H1 (cell line): ENCODE data around the gene AOPEP. TPM values are rescaled to one million over a fixed set of nuclear protein-coding genes. Genes with fewer than 3 reads are reported as not detected.

Experiments
- CTCF ChIA-PET: fragments of 300-600 bp; sonication (Branson Sonifier 250); formaldehyde crosslinking; loops from one replicate; lab custom pipeline; 2021; ENCODE audit not compliant: partially characterized antibody; lab: Charles Lee
- POLR2A ChIA-PET: fragments of 300-600 bp; sonication (Branson Sonifier 250); formaldehyde crosslinking; loops from one replicate; lab custom pipeline; 2021; ENCODE audit warnings: inconsistent platforms; ENCODE audit not compliant: partially characterized antibody; lab: Charles Lee
- DNase-seq, 2 experiments: peaks; one replicate each; pipeline versions ENCODE4 v3.0.0 to v3.0.0-alpha.2; 2010 to 2022; ENCODE audit warnings: low spot score in 2 of 2, low read depth in 1 of 2, mixed read lengths in 1 of 2
- FAIRE-seq: peaks from 2 replicates; lab custom pipeline; 2011; peaks lifted over from hg19 to GRCh38; lab: Jason Lieb, UNC
- H2AFZ ChIP-seq: 2 replicates; pipeline ENCODE4 v1.8.1; 2012; ENCODE audit warnings: low read length, inconsistent platforms
- H2AK5ac ChIP-seq: 2 replicates; pipeline ENCODE4 v1.6.1; 2013; ENCODE audit warnings: low read depth, low read length
- H2BK120ac ChIP-seq: replicated peaks from 2 replicates; pipeline ENCODE3; 2013; ENCODE audit warnings: low read depth, low read length, inconsistent platforms
- H2BK12ac ChIP-seq: 2 replicates; pipeline ENCODE4 v1.6.1; 2013; ENCODE audit warnings: low read depth, low read length
- H2BK15ac ChIP-seq: 2 replicates; pipeline ENCODE4 v1.6.1; 2013; ENCODE audit warnings: low read length
- H2BK20ac ChIP-seq: 2 replicates; pipeline ENCODE4 v1.6.1; 2013; ENCODE audit warnings: low read length
- H2BK5ac ChIP-seq: 2 replicates; pipeline ENCODE4 v1.6.1; 2013; ENCODE audit warnings: low read depth, low read length
- H3K14ac ChIP-seq: 2 replicates; pipeline ENCODE4 v1.6.1; 2013; ENCODE audit warnings: inconsistent platforms; ENCODE audit not compliant: insufficient read length
- H3K18ac ChIP-seq: 2 replicates; pipeline ENCODE4 v1.6.1; 2013; ENCODE audit warnings: low read length; ENCODE audit errors: extremely low read depth
- H3K23ac ChIP-seq: 2 replicates; pipeline ENCODE4 v1.6.1; 2013; ENCODE audit warnings: inconsistent platforms; ENCODE audit not compliant: insufficient read length
- H3K23me2 ChIP-seq: 2 replicates; pipeline ENCODE4 v1.6.1; 2013; ENCODE audit warnings: low read depth, low read length
- H3K27ac ChIP-seq: 2 replicates; pipeline ENCODE4 v1.6.1; 2011; ENCODE audit warnings: low read depth, low read length, inconsistent platforms
- H3K27me3 ChIP-seq, 4 experiments: replicated peaks in 1 of 4; 1 replicate in 1 of 4; 2 replicates in 3 of 4; pipeline versions ENCODE4 v1.6.1 to v1.8.1; 2011 to 2013; ENCODE audit warnings: low read length in 3 of 4, mild to moderate bottlenecking in 3 of 4, inconsistent platforms in 2 of 4, mixed read lengths in 2 of 4, moderate library complexity in 1 of 4; ENCODE audit not compliant: control insufficient read depth in 3 of 4, insufficient read depth in 3 of 4; ENCODE audit errors: extremely low read depth in 1 of 4
- H3K36me3 ChIP-seq, 4 experiments: 2 replicates each; pipeline versions ENCODE4 v1.6.1 to v1.8.1; 2011 to 2013; ENCODE audit warnings: mild to moderate bottlenecking in 4 of 4, low read length in 3 of 4, moderate library complexity in 2 of 4, control low read depth in 1 of 4, inconsistent platforms in 1 of 4; ENCODE audit not compliant: insufficient read depth in 4 of 4, control insufficient read depth in 2 of 4
- H3K4ac ChIP-seq: replicated peaks from 2 replicates; pipeline ENCODE3; 2013; ENCODE audit warnings: low read length, low read depth, mixed read lengths, inconsistent platforms; ENCODE audit not compliant: insufficient read length
- H3K4me1 ChIP-seq, 4 experiments: replicated peaks in 1 of 4; 1 replicate in 1 of 4; 2 replicates in 3 of 4; pipeline versions ENCODE4 v1.6.1 to v1.8.1; 2011 to 2013; ENCODE audit warnings: low read length in 3 of 4, inconsistent platforms in 2 of 4, mixed read lengths in 1 of 4; ENCODE audit not compliant: insufficient read depth in 4 of 4, control insufficient read depth in 3 of 4
- H3K4me2 ChIP-seq, 2 experiments: 2 replicates each; pipeline versions ENCODE4 v1.6.1 to v1.8.1; 2011 to 2013; ENCODE audit warnings: low read depth in 2 of 2, low read length in 2 of 2, control low read depth in 1 of 2, inconsistent platforms in 1 of 2, mild to moderate bottlenecking in 1 of 2; ENCODE audit not compliant: insufficient read depth in 1 of 2
- H3K4me3 ChIP-seq, 4 experiments: fragments of 200-600, 300-600 bp in 1 of 4; sonication (generic), shearing (Covaris generic), sonication (Bioruptor Twin) in 1 of 4; 2 replicates each; pipeline versions ENCODE4 v1.5.1 to v1.8.1; 2011 to 2016; ENCODE audit warnings: low read length in 4 of 4, low read depth in 3 of 4, control low read depth in 2 of 4, inconsistent platforms in 2 of 4, mild to moderate bottlenecking in 2 of 4, mixed read lengths in 1 of 4, moderate library complexity in 1 of 4; ENCODE audit not compliant: insufficient read depth in 2 of 4; ENCODE audit errors: extremely low read depth in 1 of 4
- H3K56ac ChIP-seq: replicated peaks from 2 replicates; pipeline ENCODE3; 2013; ENCODE audit warnings: low read depth, mild to moderate bottlenecking, mixed read lengths, low read length, inconsistent platforms; ENCODE audit not compliant: insufficient read length
- H3K79me1 ChIP-seq: 2 replicates; pipeline ENCODE4 v1.6.1; 2013; ENCODE audit warnings: low read depth, low read length, control low read depth
- H3K79me2 ChIP-seq, 2 experiments: 2 replicates each; pipeline versions ENCODE4 v1.6.1 to v1.8.1; 2012 to 2013; ENCODE audit warnings: low read length in 2 of 2, mild to moderate bottlenecking in 2 of 2, inconsistent platforms in 1 of 2; ENCODE audit not compliant: insufficient read depth in 2 of 2, control insufficient read depth in 1 of 2
- H3K9ac ChIP-seq, 4 experiments: replicated peaks in 1 of 4; 1 replicate in 1 of 4; 2 replicates in 3 of 4; pipeline versions ENCODE4 v1.6.1 to v1.8.1; 2011 to 2013; ENCODE audit warnings: low read depth in 3 of 4, low read length in 3 of 4, control low read depth in 2 of 4, mild to moderate bottlenecking in 2 of 4, moderate library complexity in 2 of 4, inconsistent platforms in 1 of 4; ENCODE audit errors: extremely low read depth in 1 of 4
- H3K9me3 ChIP-seq, 2 experiments: 2 replicates each; pipeline versions ENCODE4 v1.6.1 to v1.8.1; 2012 to 2013; ENCODE audit warnings: mild to moderate bottlenecking in 2 of 2, moderate library complexity in 2 of 2, control low read depth in 1 of 2, inconsistent platforms in 1 of 2, low read depth in 1 of 2, low read length in 1 of 2, mixed read lengths in 1 of 2; ENCODE audit not compliant: insufficient read depth in 2 of 2
- H4K20me1 ChIP-seq, 2 experiments: replicated peaks in 1 of 2; 2 replicates each; pipeline versions ENCODE3 to v1.8.1; 2011 to 2013; ENCODE audit warnings: inconsistent platforms in 2 of 2, low read length in 2 of 2, mild to moderate bottlenecking in 1 of 2; ENCODE audit not compliant: insufficient read depth in 2 of 2, control insufficient read depth in 1 of 2
- H4K5ac ChIP-seq: 2 replicates; pipeline ENCODE4 v1.6.1; 2013; ENCODE audit warnings: low read length, low read depth, mixed read lengths, inconsistent platforms; ENCODE audit not compliant: insufficient read length
- H4K8ac ChIP-seq: 2 replicates; pipeline ENCODE4 v1.8.0; 2013; ENCODE audit warnings: mild to moderate bottlenecking, moderate library complexity, low read length, inconsistent platforms; ENCODE audit not compliant: insufficient read depth; ENCODE audit errors: extremely low read depth
- H4K91ac ChIP-seq: replicated peaks from 2 replicates; pipeline ENCODE3; 2013; ENCODE audit warnings: low read length, mixed read lengths, inconsistent platforms; ENCODE audit not compliant: insufficient read length
- CBX8 ChIP-seq: fragments of 300-800, 300-1000 bp; sonication (generic); IDR thresholded peaks from 2 replicates; pipeline ENCODE4 v1.7.1; 2016; ENCODE audit warnings: low read depth, low read length, borderline replicate concordance
- EGR1 ChIP-seq: IDR thresholded peaks from 2 replicates; pipeline ENCODE4 v1.6.1; 2011; ENCODE audit warnings: low read depth, low read length, borderline replicate concordance
- GTF2F1 ChIP-seq: IDR thresholded peaks from 2 replicates; pipeline ENCODE4 v1.6.1; 2012; ENCODE audit warnings: low read depth, low read length, improper control_type of control experiment, borderline replicate concordance
- SIRT6 ChIP-seq: IDR thresholded peaks from one replicate; pipeline ENCODE4 v1.7.1; 2012; ENCODE audit warnings: low read length, inconsistent platforms
- TBP ChIP-seq: IDR thresholded peaks from 2 replicates; pipeline ENCODE4 v1.6.1; 2011; ENCODE audit warnings: low read depth, low read length, improper control_type of control experiment
- ZNF274 ChIP-seq: IDR thresholded peaks from 2 replicates; pipeline ENCODE4 v1.7.0; 2012; ENCODE audit warnings: low read length, borderline replicate concordance; ENCODE audit errors: extremely low read depth
- WGBS, 2 experiments: shearing (Covaris generic) in 1 of 2; methylation state at CpG; one replicate each; pipeline versions ENCODE4 v1.1.6 to v1.1.7; 2013 to 2015; ENCODE audit warnings: low lambda C conversion rate in 2 of 2, mixed read lengths in 2 of 2, inconsistent platforms in 1 of 2, low coverage in 1 of 2, missing lambda C conversion rate in 1 of 2; ENCODE audit not compliant: insufficient replicate concordance in 2 of 2, insufficient coverage in 1 of 2, insufficient read length in 1 of 2; ENCODE audit errors: extremely low coverage in 1 of 2, missing lambda C conversion rate in 1 of 2; 5-methylcytosine and 5-hydroxymethylcytosine counted together
- polyA plus RNA-seq, 7 experiments: library from polyadenylated mRNA; depleted of rRNA in 3 of 7; stranded (reverse) in 5 of 7; unstranded in 2 of 7; fragments of >200 nt in 5 of 7; fragments of 200-250 nt in 2 of 7; gene quantifications; 1 replicate in 5 of 7; 2 replicates in 1 of 7; 4 replicates in 1 of 7; pipeline versions ENCODE4 v1.2.1 to v1.2.3, GENCODE V29; 2011 to 2013; ENCODE audit warnings: missing spikeins in 2 of 7, mixed read lengths in 2 of 7
- total RNA-seq: library from RNA; stranded (reverse); fragmentation: NEBNext Ultra II Directional; extraction: Animal tissue kit (Norgen Biotek cat#: 25700); gene quantifications from 2 replicates; pipeline ENCODE4 v1.2.1, GENCODE V29; 2021

The AOPEP gene
- total and polyA plus RNA-seq, 2 of the 8 experiments (the other 6 are each of a cell fraction or from before 2014, with no cell fraction given), result 6.1 to 14.3 TPM

DNA sequence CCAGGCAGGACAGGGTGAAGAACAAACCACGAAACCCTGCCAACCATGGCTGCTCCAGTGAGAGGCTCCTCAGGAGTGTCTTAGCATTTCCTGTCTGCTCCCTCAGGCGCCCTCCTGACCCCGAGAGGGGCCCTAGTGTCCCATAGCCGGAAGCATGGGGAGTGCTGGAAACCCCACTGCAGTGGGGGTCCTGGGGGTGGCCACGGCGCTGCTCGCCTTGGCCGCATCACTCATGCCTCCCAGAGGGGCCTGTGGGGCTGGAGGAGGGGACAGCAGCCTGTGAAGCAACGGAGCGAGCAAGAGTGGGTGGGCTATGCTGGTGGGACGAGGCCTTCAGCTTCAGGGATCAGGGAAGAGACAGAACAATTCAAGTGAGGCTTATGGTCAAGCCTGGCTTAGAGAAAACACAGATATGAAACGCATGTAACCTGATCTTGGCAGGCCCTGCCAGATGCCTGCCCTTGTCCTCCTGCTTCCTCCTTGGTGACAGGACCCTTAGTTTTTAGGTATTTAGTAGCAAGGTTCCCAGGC, 372.0 kb downstream of the AOPEP start:
- no peak overlapping the region for H4K91ac ChIP-seq
- H2BK120ac ChIP-seq, result no peak overlapping the region
- H3K4me3 ChIP-seq, result no peak overlapping the region
- WGBS, 2 experiments, result 92% methylated on average over 12 of the region's 12 CpGs; no CpG with 5 or more reads in 1 of the 2 experiments
- no peak overlapping the region for H4K8ac ChIP-seq
- H3K56ac ChIP-seq, result no peak overlapping the region
- H2BK5ac ChIP-seq, result no peak overlapping the region
- no peaks in the 10 kb centered on the region for H4K20me1 ChIP-seq
- H3K23ac ChIP-seq, result no peak overlapping the region
- no peaks in the 10 kb centered on the region for H3K79me1 ChIP-seq
- H3K4me1 ChIP-seq, result peaks cover 0 to 8% (median 1%) of the 10 kb centered on the region in 4 experiments; a peak in 4 of 7 replicates
- no peak overlapping the region for H3K18ac ChIP-seq
- no peak overlapping the region for H2AFZ ChIP-seq
- H3K23me2 ChIP-seq, result peaks cover 2% of the 10 kb centered on the region; the same call in 1 of the 2 replicates
- H3K36me3 ChIP-seq, result no peaks in the 10 kb centered on the region; a peak in 1 of 8 replicates
- H2BK12ac ChIP-seq, result no peak overlapping the region
- no peak overlapping the region for H3K9ac ChIP-seq
- H3K27ac ChIP-seq, result no peak overlapping the region
- no peak for TF ChIP-seq EGR1
- no peak for TF ChIP-seq SIRT6
- no peak for TF ChIP-seq ZNF274
- no peak for TF ChIP-seq TBP
- no peak for TF ChIP-seq GTF2F1
- no peak for TF ChIP-seq CBX8
- no peak overlapping the region for H3K14ac ChIP-seq
- no peaks in the 10 kb centered on the region for H3K79me2 ChIP-seq
- no peak overlapping the region for H3K4me2 ChIP-seq
- H2AK5ac ChIP-seq, result 0 out of 2 replicates have a peak overlapping the region, but pooled peaks have one; percentile 24
- no peaks in the 10 kb centered on the region for H3K27me3 ChIP-seq
- H4K5ac ChIP-seq, result no peak overlapping the region
- H3K4ac ChIP-seq, result no peak overlapping the region
- ChIA-PET POLR2A (no interaction called here), CTCF (interaction anchor here (1.1 to 13.8 kb wide), 3 partner anchors 27 to 417 kb away, joined by 3 to 209 read pairs (median 4); no protein-coding TSS in a partner anchor)
- DNase-seq (no peak), FAIRE-seq (no peak)
- no peaks in the 10 kb centered on the region for H3K9me3 ChIP-seq
- no peak overlapping the region for H2BK15ac ChIP-seq
- H2BK20ac ChIP-seq, result no peak overlapping the region
